Chondrocyte (in vitro differentiated cells): ENCODE measurements around the gene PODXL. TPM values are rescaled to one million over a fixed set of nuclear protein-coding genes. Genes with fewer than 3 reads are reported as not detected.
A peak's percentile ranks its signal among the peaks of the same experiment; 100 is the strongest.

ENCODE experiments used
- DNase-seq: peaks from one replicate; pipeline ENCODE4 v3.0.0; 2021; ENCODE audit warnings: mixed read lengths, low spot score
- H3K27ac Mint-ChIP-seq: one replicate; pipeline ENCODE4 v1.8.0; 2021; ENCODE audit warnings: mild to moderate bottlenecking, moderate library complexity, mixed read lengths; ENCODE audit not compliant: unreplicated experiment
- H3K27me3 Mint-ChIP-seq: 2 replicates; pipeline ENCODE4 v1.8.0; 2021; ENCODE audit warnings: low read depth, mixed read lengths
- H3K36me3 Mint-ChIP-seq: 2 replicates; pipeline ENCODE4 v1.8.0; 2021; ENCODE audit warnings: low read depth, mixed read lengths
- H3K4me1 Mint-ChIP-seq: 2 replicates; pipeline ENCODE4 v1.8.0; 2021; ENCODE audit warnings: low read depth, mild to moderate bottlenecking, mixed read lengths
- H3K4me3 Mint-ChIP-seq: one replicate; pipeline ENCODE4 v1.8.0; 2021; ENCODE audit warnings: mild to moderate bottlenecking, moderate library complexity, mixed read lengths; ENCODE audit not compliant: unreplicated experiment
- H3K9me3 Mint-ChIP-seq: 2 replicates; pipeline ENCODE4 v1.8.0; 2021; ENCODE audit warnings: low read depth, mixed read lengths
- CTCF ChIP-seq: fragments of 200-600 bp; sonication (generic); IDR thresholded peaks from 2 replicates; pipeline ENCODE4 v1.5.0; 2021; ENCODE audit warnings: antibody characterized with exemption, mild to moderate bottlenecking, moderate library complexity
- total RNA-seq: library from RNA; stranded (reverse); gene quantifications from 3 replicates; pipeline ENCODE4 v1.2.1, GENCODE V29; 2021

Gene PODXL
- total RNA-seq, 1 donor from 2014 or later: 14.0 TPM

GRCh38 chr7:131550846-131551245, 5.6 kb downstream of the PODXL start:
- Mint-ChIP-seq H3K4me1 (peaks cover 13% of the 10 kb centered on the region), H3K27ac (no peak overlapping the region), H3K36me3 (peaks cover 1% of the 10 kb centered on the region), H3K9me3 (no peaks in the 10 kb centered on the region), H3K4me3 (no peak overlapping the region), H3K27me3 (no peaks in the 10 kb centered on the region)
- DNase-seq: no peak
- no peak for TF ChIP-seq CTCF

- TF ChIP-seq CTCF: no peak
- no peak overlapping the region for H3K4me3 Mint-ChIP-seq
- H3K4me1 Mint-ChIP-seq: peaks cover 15% of the 10 kb centered on the region
- no peaks in the 10 kb centered on the region for H3K27me3 Mint-ChIP-seq
- peaks cover 1% of the 10 kb centered on the region for H3K36me3 Mint-ChIP-seq
- no peaks in the 10 kb centered on the region for H3K9me3 Mint-ChIP-seq
- no peak overlapping the region for H3K27ac Mint-ChIP-seq
- DNase-seq: peak; percentile 15
Measured at GRCh38 chr7:131548371-131548770, 8.1 kb downstream of the PODXL start.

- Mint-ChIP-seq H3K36me3 (peaks cover 1% of the 10 kb centered on the region), H3K27ac (no peak overlapping the region), H3K4me3 (no peak overlapping the region), H3K4me1 (peaks cover 15% of the 10 kb centered on the region), H3K9me3 (no peaks in the 10 kb centered on the region), H3K27me3 (no peaks in the 10 kb centered on the region)
- peak; percentile 40 for DNase-seq
- TF ChIP-seq CTCF: no peak
Measured at GRCh38 chr7:131547589-131547988, 8.8 kb downstream of the PODXL start.

GRCh38 chr7:131546583-131547141, 9.8 kb downstream of the PODXL start:
- no peak overlapping the region for H3K27ac Mint-ChIP-seq
- H3K4me3 Mint-ChIP-seq: no peak overlapping the region
- TF ChIP-seq CTCF: peak; percentile 80
- peaks cover 1% of the 10 kb centered on the region for H3K36me3 Mint-ChIP-seq
- peak; percentile 67 for DNase-seq
- peaks cover 20% of the 10 kb centered on the region for H3K4me1 Mint-ChIP-seq
- no peaks in the 10 kb centered on the region for H3K9me3 Mint-ChIP-seq
- H3K27me3 Mint-ChIP-seq: no peaks in the 10 kb centered on the region

- TF ChIP-seq CTCF: no peak
- Mint-ChIP-seq H3K27ac (no peak overlapping the region), H3K9me3 (no peaks in the 10 kb centered on the region), H3K27me3 (no peaks in the 10 kb centered on the region), H3K4me3 (no peak overlapping the region), H3K36me3 (peaks cover 1% of the 10 kb centered on the region), H3K4me1 (peaks cover 21% of the 10 kb centered on the region)
- peak; percentile 41 for DNase-seq
Measured at GRCh38 chr7:131546126-131546525, 10.3 kb downstream of the PODXL start.
